Upper lobe of left lung (tissue), 6 donors: ENCODE measurements around the gene PLEKHG4B. TPM values are rescaled to one million over a fixed set of nuclear protein-coding genes. Genes with fewer than 3 reads are reported as not detected.
"Not testable (repeated sequence)": the region's sequence is repeated elsewhere in the genome, so short reads cannot be mapped to it uniquely, and the experiment has no call there.

Experiments used
- ATAC-seq, 2 donors: fragments of 200-7000 bp; cut with Tn5 transposase; one replicate each; pipeline ENCODE4 v1.9.1; 2022; ENCODE audit warnings: mild to moderate bottlenecking in 2 of 2, moderate library complexity in 2 of 2; ENCODE audit not compliant: low FRiP score in 2 of 2
- DNase-seq, 2 donors: peaks; one replicate each; pipeline ENCODE4 v3.0.0-alpha.2; 2019 to 2020
- H3K27ac ChIP-seq, 4 donors: fragments of 200-600 bp; sonication (generic); one replicate each; pipeline ENCODE4 v1.5.1; 2016 to 2019
- H3K27me3 ChIP-seq, 4 donors: fragments of 200-600 bp; sonication (generic); one replicate each; pipeline ENCODE4 v1.5.1; 2017 to 2019
- H3K36me3 ChIP-seq, 4 donors: fragments of 200-600 bp; sonication (generic); one replicate each; pipeline ENCODE4 v1.5.1; 2016 to 2019
- H3K4me1 ChIP-seq, 4 donors: fragments of 200-600 bp; sonication (generic); one replicate each; pipeline ENCODE4 v1.5.1; 2018 to 2019
- H3K4me3 ChIP-seq, 4 donors: fragments of 200-600 bp; sonication (generic); one replicate each; pipeline ENCODE4 v1.5.1; 2017 to 2019; ENCODE audit warnings: mild to moderate bottlenecking in 2 of 4, moderate library complexity in 1 of 4
- H3K9me3 ChIP-seq, 4 donors: fragments of 200-600 bp; sonication (generic); one replicate each; pipeline ENCODE4 v1.5.1; 2018 to 2019
- CTCF ChIP-seq, 6 experiments: fragments of 450-650 bp in 4 of 6; fragments of 200-600 bp in 2 of 6; sonication (generic) in 2 of 6; IDR thresholded peaks; one replicate each; pipeline ENCODE4 v1.5.1; 2016 to 2019; ENCODE audit warnings: antibody characterized with exemption in 6 of 6
- EP300 ChIP-seq, 4 donors: sonication (generic); formaldehyde crosslinking; IDR thresholded peaks; one replicate each; pipeline ENCODE4 v1.5.1; 2017; ENCODE audit warnings: antibody characterized with exemption in 4 of 4, control low read depth in 2 of 4
- POLR2A ChIP-seq, 4 donors: fragments of 450-650 bp; IDR thresholded peaks; one replicate each; pipeline ENCODE4 v1.5.1; 2016 to 2017; ENCODE audit warnings: antibody characterized with exemption in 4 of 4, mild to moderate bottlenecking in 2 of 4
- POLR2AphosphoS5 ChIP-seq, 2 donors: sonication (generic); formaldehyde crosslinking; IDR thresholded peaks; one replicate each; pipeline ENCODE4 v1.5.1; 2017; ENCODE audit warnings: antibody characterized with exemption in 2 of 2
- WGBS, 2 donors: methylation state at CpG; one replicate each; pipeline ENCODE4 v1.1.5; 2017 to 2018; 5-methylcytosine and 5-hydroxymethylcytosine counted together
- total RNA-seq, 6 donors: library from RNA; depleted of rRNA in 4 of 6; stranded (reverse); fragments of >200 nt in 4 of 6; gene quantifications; one replicate each; pipeline versions ENCODE4 v1.1.0 to v1.2.1, GENCODE V29; 2016 to 2021
- donor health status: DM: no; HTN: no; CAD: no; lungs with moderate emphysema.
- donor health status: DM: no; HTN: yes; CAD: no; lungs with severe emphysema.

The PLEKHG4B gene
- total RNA-seq, 6 donors from 2014 or later: 0.40 to 5.9 (median 2.9) TPM

- Histone ChIP-seq H3K4me1 (no peaks in the 10 kb centered on the region), H3K27me3 (no peaks in the 10 kb centered on the region), H3K4me3 (no peak overlapping the region), H3K27ac (no peak overlapping the region), H3K36me3 (no peaks in the 10 kb centered on the region), H3K9me3 (no peaks in the 10 kb centered on the region)
- peak; percentile 23 to 37 for ATAC-seq
- no peak for TF ChIP-seq CTCF (IDR thresholded peaks at IDR 0.05)
- TF ChIP-seq POLR2AphosphoS5 (IDR thresholded peaks at IDR 0.05): no peak
- TF ChIP-seq POLR2A (IDR thresholded peaks at IDR 0.05): no peak
- TF ChIP-seq EP300 (IDR thresholded peaks at IDR 0.05): no peak
- WGBS, 2 donors: 87 to 97% methylated on average over 11 to 19 of the region's 23 CpGs
- DNase-seq: peak in 1 of 2 donors; percentile 17
Observed at GRCh38 chr5:162565-163337, 70.8 kb downstream of the PLEKHG4B start.

- peaks cover 0 to 3% (median 0%) of the 10 kb centered on the region in 4 donors for H3K4me1 ChIP-seq
- H3K9me3 ChIP-seq: no peaks in the 10 kb centered on the region
- 80 to 92% methylated on average over 6 to 7 of the region's 7 CpGs for WGBS, 2 donors
- ATAC-seq (peak in 1 of 2 donors; percentile 4), DNase-seq (no peak)
- no peaks in the 10 kb centered on the region for H3K27me3 ChIP-seq
- H3K36me3 ChIP-seq: no peaks in the 10 kb centered on the region
- TF ChIP-seq EP300 (IDR thresholded peaks at IDR 0.05) (no peak), POLR2AphosphoS5 (IDR thresholded peaks at IDR 0.05) (no peak), POLR2A (IDR thresholded peaks at IDR 0.05) (no peak), CTCF (IDR thresholded peaks at IDR 0.05) (no peak)
- no peak overlapping the region for H3K27ac ChIP-seq
- no peak overlapping the region for H3K4me3 ChIP-seq
Observed at GRCh38 chr5:163338-163620, 71.3 kb downstream of the PLEKHG4B start.

- ATAC-seq (no peak), DNase-seq (peak in 1 of 2 donors; percentile 1)
- TF ChIP-seq CTCF (IDR thresholded peaks at IDR 0.05) (no peak), POLR2AphosphoS5 (IDR thresholded peaks at IDR 0.05) (no peak)
- Histone ChIP-seq H3K27ac (no peak overlapping the region), H3K4me1 (peaks cover 0 to 6% (median under 1%) of the 10 kb centered on the region in 4 donors), H3K36me3 (no peaks in the 10 kb centered on the region), H3K9me3 (no peaks in the 10 kb centered on the region), H3K27me3 (no peaks in the 10 kb centered on the region), H3K4me3 (no peak overlapping the region)
- 85 to 88% methylated on average over 13 of the region's 13 CpGs for WGBS, 2 donors
Observed at GRCh38 chr5:163841-164240, 71.9 kb downstream of the PLEKHG4B start.

GRCh38 chr5:164244-164643 is 72.3 kb downstream of the PLEKHG4B start:
- H3K9me3 ChIP-seq: no peaks in the 10 kb centered on the region
- peaks cover 0 to 10% (median 2%) of the 10 kb centered on the region in 4 donors for H3K4me1 ChIP-seq
- TF ChIP-seq POLR2AphosphoS5 (IDR thresholded peaks at IDR 0.05) (no peak), CTCF (IDR thresholded peaks at IDR 0.05) (no peak), EP300 (IDR thresholded peaks at IDR 0.05) (no peak), POLR2A (IDR thresholded peaks at IDR 0.05) (no peak)
- no peak overlapping the region for H3K27ac ChIP-seq
- H3K4me3 ChIP-seq: no peak overlapping the region
- H3K27me3 ChIP-seq: no peaks in the 10 kb centered on the region
- WGBS, 2 donors: 83 to 86% methylated on average over 8 to 14 of the region's 14 CpGs
- ATAC-seq: no peak
- DNase-seq: peak in 1 of 2 donors; percentile 1
- H3K36me3 ChIP-seq: no peaks in the 10 kb centered on the region

GRCh38 chr5:164783-165182 is 72.8 kb downstream of the PLEKHG4B start:
- peaks cover 0 to 15% (median 4%) of the 10 kb centered on the region in 4 donors for H3K4me1 ChIP-seq
- not testable (repeated sequence) for ATAC-seq, H3K27ac ChIP-seq, DNase-seq, H3K27me3 ChIP-seq, H3K9me3 ChIP-seq, H3K4me3 ChIP-seq, H3K36me3 ChIP-seq
- 91 to 94% methylated on average over 7 to 25 of the region's 25 CpGs for WGBS, 2 donors
